Ascending aorta (tissue), 2 donors: Measurements from ENCODE around the gene COMMD2. TPM values are rescaled to one million over a fixed set of nuclear protein-coding genes. Genes with fewer than 3 reads are reported as not detected.

Experiments used
- DNase-seq, 2 donors: peaks; one replicate each; pipeline ENCODE4 v3.0.0-alpha.2; 2019; ENCODE audit warnings: low spot score in 2 of 2
- H3K27ac ChIP-seq, 2 donors: fragments of 200-600 bp; sonication (generic); one replicate each; pipeline ENCODE4 v1.5.1; 2016 to 2017; ENCODE audit warnings: mild to moderate bottlenecking in 1 of 2
- H3K27me3 ChIP-seq: fragments of 200-600 bp; sonication (generic); one replicate; pipeline ENCODE4 v1.5.1; 2017
- H3K36me3 ChIP-seq, 2 donors: fragments of 200-600 bp; sonication (generic); one replicate each; pipeline ENCODE4 v1.5.1; 2016
- H3K4me1 ChIP-seq, 2 donors: fragments of 200-600 bp; sonication (generic); one replicate each; pipeline ENCODE4 v1.5.1; 2016 to 2017; ENCODE audit warnings: mild to moderate bottlenecking in 1 of 2
- H3K4me3 ChIP-seq, 2 donors: fragments of 200-600 bp; sonication (generic); one replicate each; pipeline ENCODE4 v1.5.1; 2016 to 2017; ENCODE audit warnings: mild to moderate bottlenecking in 1 of 2
- H3K9me3 ChIP-seq, 2 donors: fragments of 200-600 bp; sonication (generic); one replicate each; pipeline ENCODE4 v1.5.1; 2016
- CTCF ChIP-seq, 3 experiments: fragments of 200-600 bp in 2 of 3; fragments of 450-650 bp in 1 of 3; sonication (generic) in 2 of 3; IDR thresholded peaks; one replicate each; pipeline ENCODE4 v1.5.1; 2016 to 2019; ENCODE audit warnings: antibody characterized with exemption in 3 of 3, mild to moderate bottlenecking in 1 of 3, moderate library complexity in 1 of 3
- intact Hi-C: fragments of 100-400 bp; cut with DNase I; formaldehyde crosslinking; loops from one replicate; pipeline ENCODE4 v1.15.1; 2023
- total RNA-seq: library from RNA; depleted of rRNA; stranded (reverse); fragments of >200 nt; gene quantifications from one replicate; pipeline ENCODE4 v1.1.0, GENCODE V29; 2016

Gene COMMD2
- total RNA-seq, 1 donor from 2014 or later, result 39.6 TPM

GRCh38 chr3:149736175-149736952 is 15.9 kb downstream of the COMMD2 start:
- DNase-seq, result no peak
- Histone ChIP-seq H3K9me3 (no peaks in the 10 kb centered on the region), H3K27ac (peak overlapping the region; percentile 17 to 21), H3K4me1 (peaks cover 0 to 6% of the 10 kb centered on the region in 2 donors), H3K27me3 (no peaks in the 10 kb centered on the region), H3K36me3 (peaks cover 2 to 23% of the 10 kb centered on the region in 2 donors), H3K4me3 (no peak overlapping the region)
- TF ChIP-seq CTCF (IDR thresholded peaks at IDR 0.05), result no peak
- intact Hi-C loops, result no loop called here

GRCh38 chr3:149732234-149732633 is 20.1 kb downstream of the COMMD2 start:
- Histone ChIP-seq H3K36me3 (no peaks in the 10 kb centered on the region), H3K4me3 (no peak overlapping the region), H3K27me3 (no peaks in the 10 kb centered on the region), H3K27ac (no peak overlapping the region), H3K4me1 (peaks cover 0 to 6% of the 10 kb centered on the region in 2 donors), H3K9me3 (no peaks in the 10 kb centered on the region)
- intact Hi-C loops, result no loop called here
- TF ChIP-seq CTCF (IDR thresholded peaks at IDR 0.05), result no peak
- no peak for DNase-seq

GRCh38 chr3:149727656-149728055 is 24.6 kb downstream of the COMMD2 start:
- TF ChIP-seq CTCF (IDR thresholded peaks at IDR 0.05), result no peak
- H3K9me3 ChIP-seq, result no peaks in the 10 kb centered on the region
- H3K36me3 ChIP-seq, result no peaks in the 10 kb centered on the region
- DNase-seq, result no peak
- intact Hi-C loops, result no loop called here
- no peak overlapping the region for H3K27ac ChIP-seq
- no peaks in the 10 kb centered on the region for H3K27me3 ChIP-seq
- H3K4me1 ChIP-seq, result no peaks in the 10 kb centered on the region
- H3K4me3 ChIP-seq, result no peak overlapping the region

GRCh38 chr3:149726716-149727407 is 25.4 kb downstream of the COMMD2 start:
- Histone ChIP-seq H3K36me3 (no peaks in the 10 kb centered on the region), H3K27me3 (no peaks in the 10 kb centered on the region), H3K4me1 (no peaks in the 10 kb centered on the region), H3K9me3 (peaks cover 0 to 7% of the 10 kb centered on the region in 2 donors), H3K4me3 (no peak overlapping the region), H3K27ac (no peak overlapping the region)
- DNase-seq, result no peak
- intact Hi-C loops, result no loop called here
- no peak for TF ChIP-seq CTCF (IDR thresholded peaks at IDR 0.05)

- no peaks in the 10 kb centered on the region for H3K36me3 ChIP-seq
- no peak for TF ChIP-seq CTCF (IDR thresholded peaks at IDR 0.05)
- no peak for DNase-seq
- no peaks in the 10 kb centered on the region for H3K27me3 ChIP-seq
- no peak overlapping the region for H3K27ac ChIP-seq
- H3K4me1 ChIP-seq, result no peaks in the 10 kb centered on the region
- peaks cover 0 to 19% of the 10 kb centered on the region in 2 donors for H3K9me3 ChIP-seq
- intact Hi-C loops, result no loop called here
- no peak overlapping the region for H3K4me3 ChIP-seq
These were observed 28.5 kb downstream of the COMMD2 start for GRCh38 chr3:149723781-149724180.
